K562 treated with DMSO at 1 percent for 48 hours (cell line): ENCODE measurements around the gene ATP9B. TPM values are rescaled to one million over a fixed set of nuclear protein-coding genes. Genes with fewer than 3 reads are reported as not detected.

Experiments used
- total RNA-seq: library from RNA; unstranded; fragments of 300-600 nt; gene quantifications from 2 replicates; pipeline ENCODE4 v1.2.3, GENCODE V29; 2022; ENCODE audit warnings: low replicate concordance; ENCODE audit errors: extremely low read depth

The ATP9B gene
- not detected in 2 replicates for total RNA-seq

GRCh38 chr18:79068937-79069716 lies at the start of gene ATP9B:
ATP9B (plus strand) TSS chr18:79069394; CDS start chr18:79069411, 17 bp downstream.

GRCh38 chr18:79395761-79396404 lies 326.7 kb downstream of the ATP9B start, which contains the start of gene NFATC1:
NFATC1 (plus strand) TSS chr18:79395930; CDS start chr18:79396225, 295 bp downstream.

Other genes starting within 250 kb of the ATP9B start
- gene SALL3, start 89.6 kb upstream of the ATP9B start, total RNA-seq: not detected in 2 replicates